DMS79 treated with DMSO at 0.1 percent for 48 hours (cell line): Measurements from ENCODE around the gene DENND1C.
A peak's percentile ranks its signal among the peaks of the same experiment; 100 is the strongest.

ENCODE experiments used
- DNase-seq: peaks from one replicate; lab custom pipeline; 2025; lab: John Stamatoyannopoulos, UW

Gene DENND1C

GRCh38 chr19:6481541-6482342 is at the start of gene DENND1C:
TSS of gene DENND1C (minus strand) at chr19:6481787. CDS start at chr19:6481695, 92 bp downstream.
- DNase-seq, result no peak

GRCh38 chr19:6530386-6531162 is 49.0 kb upstream of the DENND1C start, which contains the start of gene TNFSF9:
TSS of gene TNFSF9 (plus strand) at chr19:6531026. CDS start at chr19:6531037, 11 bp downstream.
- peak; percentile 18 for DNase-seq

GRCh38 chr19:6529937-6530385 is 48.4 kb upstream of the DENND1C start:
- no peak for DNase-seq

GRCh38 chr19:6529351-6529750 is 47.8 kb upstream of the DENND1C start:
- DNase-seq, result no peak

GRCh38 chr19:6528544-6529121 is 47.0 kb upstream of the DENND1C start:
- DNase-seq, result no peak

- no peak for DNase-seq
Measured at GRCh38 chr19:6527893-6528543, 46.4 kb upstream of the DENND1C start.

- DNase-seq, result peak; percentile 40
Measured at GRCh38 chr19:6524311-6524710, 42.7 kb upstream of the DENND1C start.

GRCh38 chr19:6522712-6523111 is 41.1 kb upstream of the DENND1C start:
- no peak for DNase-seq

GRCh38 chr19:6521718-6522646 is 40.4 kb upstream of the DENND1C start:
- DNase-seq, result no peak

- no peak for DNase-seq
Measured at GRCh38 chr19:6519289-6519688, 37.7 kb upstream of the DENND1C start.

GRCh38 chr19:6518145-6518911 is 36.7 kb upstream of the DENND1C start:
- DNase-seq, result no peak

GRCh38 chr19:6516659-6517291 is 35.2 kb upstream of the DENND1C start:
- DNase-seq, result peak; percentile 75

GRCh38 chr19:6516018-6516658 is 34.6 kb upstream of the DENND1C start:
- peak; percentile 27 for DNase-seq

GRCh38 chr19:6514926-6515544 is 33.4 kb upstream of the DENND1C start:
- DNase-seq, result no peak

- no peak for DNase-seq
Measured at GRCh38 chr19:6514089-6514488, 32.5 kb upstream of the DENND1C start.

- DNase-seq, result no peak
Measured at GRCh38 chr19:6510618-6511017, 29.0 kb upstream of the DENND1C start.

GRCh38 chr19:6509118-6509971 is 27.8 kb upstream of the DENND1C start:
- DNase-seq, result no peak
